Activated T-helper 2 cell treated with anti-CD3 and anti-CD28 coated beads, Interferon-gamma antibody, Interleukin-2, Interleukin-4, amounts not matched to agents 10 μg/mL and 5 μg/mL and 100 μg/mL, durations not matched to agents 14 hours and 24 hours and 36 hours (primary cell): Measurements from ENCODE around the gene SPATA25. TPM values are rescaled to one million over a fixed set of nuclear protein-coding genes. Genes with fewer than 3 reads are reported as not detected.
A peak's percentile ranks its signal among the peaks of the same experiment; 100 is the strongest.
"Not testable (repeated sequence)": the region's sequence is repeated elsewhere in the genome, so short reads cannot be mapped to it uniquely, and the experiment has no call there.

Experiments used
- DNase-seq: peaks from one replicate; pipeline ENCODE4 v3.0.0; 2021; ENCODE audit warnings: low spot score
- H3K27ac Mint-ChIP-seq: one replicate; pipeline ENCODE4 v1.8.0; 2021; ENCODE audit warnings: mixed read lengths
- H3K27me3 Mint-ChIP-seq: one replicate; pipeline ENCODE4 v1.8.0; 2021; ENCODE audit warnings: low read depth, mixed read lengths
- H3K36me3 Mint-ChIP-seq: one replicate; pipeline ENCODE4 v1.8.0; 2021; ENCODE audit warnings: low read depth, mixed read lengths
- H3K4me1 Mint-ChIP-seq: one replicate; pipeline ENCODE4 v1.8.0; 2021; ENCODE audit warnings: low read depth, mixed read lengths
- H3K4me3 Mint-ChIP-seq: one replicate; pipeline ENCODE4 v1.8.0; 2021; ENCODE audit warnings: low read depth, mild to moderate bottlenecking, moderate library complexity, mixed read lengths
- H3K9me3 Mint-ChIP-seq: one replicate; pipeline ENCODE4 v1.8.0; 2021; ENCODE audit warnings: mixed read lengths
- intact Hi-C: fragments of 100-400 bp; cut with micrococcal nuclease; formaldehyde crosslinking; loops from one replicate; pipeline ENCODE4 v1.15.1; 2023
- total RNA-seq: library from RNA; stranded (reverse); gene quantifications from 2 replicates; pipeline ENCODE4 v1.2.3, GENCODE V29; 2022

Gene SPATA25
- total RNA-seq, 1 donor from 2014 or later: 1.1 TPM

GRCh38 chr20:45883100-45883469, 4.3 kb downstream of the SPATA25 start:
- no peak for DNase-seq
- H3K4me1 Mint-ChIP-seq: peaks cover 33% of the 10 kb centered on the region
- H3K9me3 Mint-ChIP-seq: no peaks in the 10 kb centered on the region
- H3K36me3 Mint-ChIP-seq: peaks cover 41% of the 10 kb centered on the region
- intact Hi-C loops: loop anchor here (10.0 kb wide), 1 partner anchor 88 kb away; the partner anchor contains the start of genes DNTTIP1 and WFDC3
- H3K27me3 Mint-ChIP-seq: no peaks in the 10 kb centered on the region
- H3K27ac Mint-ChIP-seq: no peak overlapping the region
- peak overlapping the region; percentile 43 for H3K4me3 Mint-ChIP-seq

- Mint-ChIP-seq H3K9me3 (no peaks in the 10 kb centered on the region), H3K27me3 (no peaks in the 10 kb centered on the region), H3K4me1 (peaks cover 33% of the 10 kb centered on the region), H3K27ac (no peak overlapping the region), H3K4me3 (peak overlapping the region; percentile 66), H3K36me3 (peaks cover 41% of the 10 kb centered on the region)
- intact Hi-C loops: loop anchor here (10.0 kb wide), 1 partner anchor 88 kb away; the partner anchor contains the start of genes DNTTIP1 and WFDC3
- DNase-seq: no peak
Observed at GRCh38 chr20:45882469-45883099, 4.8 kb downstream of the SPATA25 start.

- Mint-ChIP-seq H3K9me3 (no peaks in the 10 kb centered on the region), H3K27me3 (no peaks in the 10 kb centered on the region), H3K4me3 (peak within 1 kb of the TSS; percentile 95), H3K4me1 (peaks cover 31% of the 10 kb centered on the region), H3K27ac (peak within 1 kb of the TSS; percentile 81), H3K36me3 (peaks cover 37% of the 10 kb centered on the region)
- peak; percentile 98 for DNase-seq
- intact Hi-C loops: loop anchor here (1.0 to 10.0 kb wide), 2 partner anchors 24 to 86 kb away; partner anchors contain the start of genes ACOT8, DNTTIP1, WFDC3 and ZSWIM3
Observed at GRCh38 chr20:45880988-45881788, 6.2 kb downstream of the SPATA25 start, which contains the start of gene ZSWIM1. Gene ZSWIM1, plus strand, starts transcription at chr20:45881227. Its CDS starts 1,366 bp downstream, at chr20:45882593.

GRCh38 chr20:45878076-45878761, 9.2 kb downstream of the SPATA25 start:
- H3K27ac Mint-ChIP-seq: no peak overlapping the region
- intact Hi-C loops: no loop called here
- no peaks in the 10 kb centered on the region for H3K9me3 Mint-ChIP-seq
- no peaks in the 10 kb centered on the region for H3K27me3 Mint-ChIP-seq
- no peak overlapping the region for H3K4me3 Mint-ChIP-seq
- DNase-seq: no peak
- peaks cover 20% of the 10 kb centered on the region for H3K36me3 Mint-ChIP-seq
- peaks cover 23% of the 10 kb centered on the region for H3K4me1 Mint-ChIP-seq

- Mint-ChIP-seq H3K27me3 (no peaks in the 10 kb centered on the region), H3K4me1 (peaks cover 7% of the 10 kb centered on the region), H3K27ac (no peak overlapping the region), H3K36me3 (peaks cover 3% of the 10 kb centered on the region), H3K4me3 (no peak overlapping the region), H3K9me3 (no peaks in the 10 kb centered on the region)
- intact Hi-C loops: no loop called here
- DNase-seq: no peak
Observed at GRCh38 chr20:45874576-45874975, 12.8 kb downstream of the SPATA25 start.

GRCh38 chr20:45874104-45874481, 13.3 kb downstream of the SPATA25 start:
- H3K4me1 Mint-ChIP-seq, H3K36me3 Mint-ChIP-seq, H3K27ac Mint-ChIP-seq, intact Hi-C loops, H3K9me3 Mint-ChIP-seq, DNase-seq, H3K27me3 Mint-ChIP-seq, H3K4me3 Mint-ChIP-seq: not testable (repeated sequence)

GRCh38 chr20:45873409-45874103, 13.9 kb downstream of the SPATA25 start:
- intact Hi-C loops: no loop called here
- H3K9me3 Mint-ChIP-seq: no peaks in the 10 kb centered on the region
- H3K4me1 Mint-ChIP-seq: peaks cover 7% of the 10 kb centered on the region
- DNase-seq: no peak
- no peaks in the 10 kb centered on the region for H3K27me3 Mint-ChIP-seq
- no peak overlapping the region for H3K4me3 Mint-ChIP-seq
- no peak overlapping the region for H3K27ac Mint-ChIP-seq
- peaks cover 3% of the 10 kb centered on the region for H3K36me3 Mint-ChIP-seq

- peaks cover 7% of the 10 kb centered on the region for H3K4me1 Mint-ChIP-seq
- DNase-seq: no peak
- no peak overlapping the region for H3K27ac Mint-ChIP-seq
- no peak overlapping the region for H3K4me3 Mint-ChIP-seq
- H3K9me3 Mint-ChIP-seq: no peaks in the 10 kb centered on the region
- intact Hi-C loops: no loop called here
- H3K36me3 Mint-ChIP-seq: peaks cover 3% of the 10 kb centered on the region
- no peaks in the 10 kb centered on the region for H3K27me3 Mint-ChIP-seq
Observed at GRCh38 chr20:45872626-45873025, 14.8 kb downstream of the SPATA25 start.

GRCh38 chr20:45867819-45868176, 19.6 kb downstream of the SPATA25 start:
- Mint-ChIP-seq H3K27ac (no peak overlapping the region), H3K4me1 (peaks cover 3% of the 10 kb centered on the region), H3K9me3 (no peaks in the 10 kb centered on the region), H3K27me3 (no peaks in the 10 kb centered on the region), H3K36me3 (peaks cover 10% of the 10 kb centered on the region), H3K4me3 (no peak overlapping the region)
- no peak for DNase-seq
- intact Hi-C loops: no loop called here

GRCh38 chr20:45867136-45867818, 20.1 kb downstream of the SPATA25 start:
- no peaks in the 10 kb centered on the region for H3K9me3 Mint-ChIP-seq
- intact Hi-C loops: no loop called here
- no peaks in the 10 kb centered on the region for H3K27me3 Mint-ChIP-seq
- no peak overlapping the region for H3K27ac Mint-ChIP-seq
- H3K36me3 Mint-ChIP-seq: peaks cover 8% of the 10 kb centered on the region
- peaks cover 3% of the 10 kb centered on the region for H3K4me1 Mint-ChIP-seq
- no peak overlapping the region for H3K4me3 Mint-ChIP-seq
- no peak for DNase-seq

GRCh38 chr20:45866454-45866853, 21.0 kb downstream of the SPATA25 start:
- Mint-ChIP-seq H3K27me3 (no peaks in the 10 kb centered on the region), H3K27ac (no peak overlapping the region), H3K4me1 (peaks cover 3% of the 10 kb centered on the region), H3K9me3 (no peaks in the 10 kb centered on the region), H3K4me3 (no peak overlapping the region), H3K36me3 (peaks cover 7% of the 10 kb centered on the region)
- DNase-seq: no peak
- intact Hi-C loops: no loop called here
